SK-N-SH (cell line): ENCODE data around the gene ZFX. TPM values are rescaled to one million over a fixed set of nuclear protein-coding genes. Genes with fewer than 3 reads are reported as not detected.

Experiments used
- CTCF ChIA-PET: fragments of 300-600, 350-600 bp; formaldehyde crosslinking; extraction: SDS; loops from one replicate; lab custom pipeline; 2021; lab: Yijun Ruan, JAX
- POLR2A ChIA-PET: fragments of 350-600 bp; sonication (Branson Sonifier 250); formaldehyde crosslinking; extraction: SDS; loops from one replicate; lab custom pipeline; 2020; ENCODE audit warnings: antibody characterized with exemption, inconsistent platforms; lab: Yijun Ruan, JAX
- DNase-seq: peaks from one replicate; pipeline ENCODE4 v3.0.0; 2012
- H2AFZ ChIP-seq: fragments of 200-600 bp; sonication (generic); 2 replicates; pipeline ENCODE4 v1.8.1; 2016; ENCODE audit warnings: antibody characterized with exemption, mild to moderate bottlenecking, low read depth
- H3F3A ChIP-seq: fragments of 200-600 bp; sonication (generic); replicated peaks from 2 replicates; pipeline ENCODE3; 2016; ENCODE audit warnings: antibody characterized with exemption, mild to moderate bottlenecking; ENCODE audit not compliant: insufficient read depth
- H3K27ac ChIP-seq, 2 experiments: fragments of 200-500 bp in 1 of 2; fragments of 200-600 bp in 1 of 2; sonication (Bioruptor generic) in 1 of 2; sonication (generic), shearing (Covaris generic) in 1 of 2; 2 replicates each; pipeline versions ENCODE4 v1.5.1 to v1.6.1; 2014 to 2016; ENCODE audit warnings: low read depth in 2 of 2, inconsistent platforms in 1 of 2, low read length in 1 of 2, mild to moderate bottlenecking in 1 of 2, mixed read lengths in 1 of 2
- H3K27me3 ChIP-seq: fragments of 200-600 bp; sonication (generic), shearing (Covaris generic); 2 replicates; pipeline ENCODE4 v1.6.1; 2016; ENCODE audit warnings: mixed run types; ENCODE audit not compliant: insufficient read depth
- H3K36me3 ChIP-seq, 2 experiments: fragments of 200-500 bp in 1 of 2; fragments of 200-600 bp in 1 of 2; sonication (Bioruptor generic) in 1 of 2; sonication (generic) in 1 of 2; replicated peaks in 1 of 2; 2 replicates each; pipeline versions ENCODE3 to v1.5.1; 2014 to 2016; ENCODE audit warnings: low read length in 1 of 2, mild to moderate bottlenecking in 1 of 2; ENCODE audit not compliant: insufficient read depth in 2 of 2, control insufficient read depth in 1 of 2
- H3K4me1 ChIP-seq, 2 experiments: fragments of 200-500 bp in 1 of 2; fragments of 200-600 bp in 1 of 2; sonication (Bioruptor generic) in 1 of 2; sonication (generic), shearing (Covaris generic) in 1 of 2; 2 replicates each; pipeline versions ENCODE4 v1.5.1 to v1.6.1; 2014 to 2016; ENCODE audit warnings: low read depth in 1 of 2, low read length in 1 of 2, mixed run types in 1 of 2; ENCODE audit not compliant: insufficient read depth in 2 of 2, control insufficient read depth in 1 of 2
- H3K4me2 ChIP-seq: fragments of 200-600 bp; sonication (generic), shearing (Covaris generic); 2 replicates; pipeline ENCODE4 v1.6.1; 2017; ENCODE audit warnings: mixed run types
- H3K4me3 ChIP-seq, 2 experiments: fragments of 200-500 bp in 1 of 2; fragments of 200-600 bp in 1 of 2; sonication (Bioruptor generic) in 1 of 2; sonication (generic), shearing (Covaris generic) in 1 of 2; 2 replicates each; pipeline versions ENCODE4 v1.5.1 to v1.8.1; 2014 to 2016; ENCODE audit warnings: low read depth in 2 of 2, inconsistent platforms in 1 of 2, low read length in 1 of 2, mild to moderate bottlenecking in 1 of 2, mixed read lengths in 1 of 2, moderate library complexity in 1 of 2
- H3K79me2 ChIP-seq: fragments of 200-600 bp; sonication (generic); 2 replicates; pipeline ENCODE4 v1.8.1; 2017; ENCODE audit warnings: mild to moderate bottlenecking; ENCODE audit not compliant: insufficient read depth
- H3K9ac ChIP-seq: fragments of 200-600 bp; sonication (generic); 2 replicates; pipeline ENCODE4 v1.6.1; 2017; ENCODE audit warnings: mixed run types
- H3K9me2 ChIP-seq: fragments of 200-600 bp; sonication (generic); 2 replicates; pipeline ENCODE4 v1.6.1; 2017; ENCODE audit warnings: mixed run types
- H3K9me3 ChIP-seq: fragments of 200-600 bp; sonication (generic); 2 replicates; pipeline ENCODE4 v1.6.1; 2017; ENCODE audit warnings: mixed run types, mild to moderate bottlenecking, moderate library complexity
- H4K20me1 ChIP-seq: fragments of 200-600 bp; sonication (generic); 2 replicates; pipeline ENCODE4 v1.6.1; 2017; ENCODE audit warnings: mild to moderate bottlenecking, mixed run types; ENCODE audit not compliant: insufficient read depth
- CHD2 ChIP-seq: fragments of 150-350 bp; IDR thresholded peaks from 2 replicates; pipeline ENCODE4 v1.6.1; 2018; ENCODE audit warnings: low read length; ENCODE audit not compliant: partially characterized antibody
- ELF1 ChIP-seq: IDR thresholded peaks from 2 replicates; pipeline ENCODE4 v1.4.0; 2012
- EZH2phosphoT487 ChIP-seq: fragments of 200-600 bp; sonication (generic); IDR thresholded peaks from 2 replicates; pipeline ENCODE4 v1.6.1; 2017; ENCODE audit warnings: low read depth, mixed run types, mild to moderate bottlenecking, antibody characterized with exemption, moderate library complexity, borderline replicate concordance
- FOSL2 ChIP-seq: IDR thresholded peaks from 2 replicates; pipeline ENCODE4 v1.4.0; 2012; ENCODE audit warnings: low read depth, mild to moderate bottlenecking, moderate library complexity, borderline replicate concordance
- FOXJ3 ChIP-seq: sonication (generic); formaldehyde crosslinking; IDR thresholded peaks from 2 replicates; pipeline ENCODE4 v1.5.1; 2020; ENCODE audit warnings: mild to moderate bottlenecking, missing genetic modification reagents
- GABPA ChIP-seq: IDR thresholded peaks from 2 replicates; pipeline ENCODE4 v1.4.0; 2012; ENCODE audit warnings: low read depth, mild to moderate bottlenecking
- GATA2 ChIP-seq: sonication (generic); formaldehyde crosslinking; IDR thresholded peaks from 2 replicates; pipeline ENCODE4 v1.5.0; 2020; ENCODE audit warnings: mild to moderate bottlenecking, missing genetic modification reagents
- JUND ChIP-seq: IDR thresholded peaks from 2 replicates; pipeline ENCODE4 v1.4.0; 2012
- MAX ChIP-seq: IDR thresholded peaks from 2 replicates; pipeline ENCODE4 v1.4.0; 2012; ENCODE audit warnings: low read depth
- MEF2A ChIP-seq: IDR thresholded peaks from 2 replicates; pipeline ENCODE4 v1.4.0; 2012; ENCODE audit warnings: low read depth, borderline replicate concordance
- NFIC ChIP-seq: IDR thresholded peaks from 2 replicates; pipeline ENCODE4 v1.4.0; 2012; ENCODE audit warnings: borderline replicate concordance
- NRF1 ChIP-seq: IDR thresholded peaks from 2 replicates; pipeline ENCODE4 v1.6.1; 2012; ENCODE audit warnings: low read depth, mild to moderate bottlenecking, low read length
- RAD21 ChIP-seq: IDR thresholded peaks from 2 replicates; pipeline ENCODE4 v1.6.1; 2012; ENCODE audit warnings: mild to moderate bottlenecking, low read length
- RXRA ChIP-seq: IDR thresholded peaks from 2 replicates; pipeline ENCODE4 v1.4.0; 2012; ENCODE audit warnings: low read depth, mild to moderate bottlenecking, borderline replicate concordance
- SMC3 ChIP-seq: IDR thresholded peaks from 2 replicates; pipeline ENCODE4 v1.6.1; 2012; ENCODE audit warnings: low read depth, low read length, improper control_type of control experiment
- TAF1 ChIP-seq: IDR thresholded peaks from 2 replicates; pipeline ENCODE4 v1.6.1; 2012; ENCODE audit warnings: low read depth, mild to moderate bottlenecking, low read length, moderate library complexity, borderline replicate concordance
- TCF12 ChIP-seq: IDR thresholded peaks from 2 replicates; pipeline ENCODE4 v1.4.0; 2012
- TEAD4 ChIP-seq: IDR thresholded peaks from 2 replicates; pipeline ENCODE4 v1.4.0; 2012; ENCODE audit warnings: mild to moderate bottlenecking, borderline replicate concordance; ENCODE audit not compliant: insufficient read depth
- USF1 ChIP-seq: IDR thresholded peaks from 2 replicates; pipeline ENCODE4 v1.4.0; 2012; ENCODE audit warnings: low read depth, borderline replicate concordance
- USF2 ChIP-seq: fragments of 150-350 bp; IDR thresholded peaks from 2 replicates; pipeline ENCODE4 v1.6.1; 2017; ENCODE audit warnings: antibody characterized with exemption, low read length, low read depth, borderline replicate concordance
- YY1 ChIP-seq: IDR thresholded peaks from 2 replicates; pipeline ENCODE4 v1.4.0; 2012; ENCODE audit warnings: low read depth, mild to moderate bottlenecking
- ZBTB33 ChIP-seq: IDR thresholded peaks from 2 replicates; pipeline ENCODE4 v1.4.0; 2012; ENCODE audit warnings: low read depth, borderline replicate concordance
- WGBS: methylation state at CpG from one replicate; pipeline ENCODE4 v1.1.6; 2017; ENCODE audit warnings: low lambda C conversion rate; 5-methylcytosine and 5-hydroxymethylcytosine counted together
- polyA plus RNA-seq, 3 experiments: library from polyadenylated mRNA; depleted of rRNA; stranded (reverse); fragments of >200 nt; gene quantifications; 2 replicates each; pipeline ENCODE4 v1.2.3, GENCODE V29; 2012

ZFX gene
- polyA plus RNA-seq, 1 of the 3 experiments (the other 2 are of a cell fraction), result 9.0 TPM

GRCh38 chrX:24262309-24262708 is 112.8 kb downstream of the ZFX start:
- ChIA-PET POLR2A (no interaction called here), CTCF (no interaction called here)
- WGBS, result 32% methylated on average over 3 of the region's 3 CpGs
- no peak for TF ChIP-seq ZBTB33
- TF ChIP-seq MEF2A, result no peak
- TF ChIP-seq NFIC, result no peak
- TF ChIP-seq USF2, result no peak
- TF ChIP-seq RXRA, result no peak
- no peak for TF ChIP-seq GATA2 (CRISPR knock-in tag)
- no peak for TF ChIP-seq FOXJ3 (CRISPR knock-in tag)
- no peaks in the 10 kb centered on the region for H3K79me2 ChIP-seq
- no peaks in the 10 kb centered on the region; the same call in 1 of the 2 replicates for H3K27me3 ChIP-seq
- no peaks in the 10 kb centered on the region for H3K9me2 ChIP-seq
- H3K9me3 ChIP-seq, result no peaks in the 10 kb centered on the region
- H3K4me2 ChIP-seq, result no peak overlapping the region
- no peak overlapping the region for H3K27ac ChIP-seq
- H2AFZ ChIP-seq, result no peak overlapping the region
- H3F3A ChIP-seq, result no peaks in the 10 kb centered on the region
- no peak for DNase-seq
- H4K20me1 ChIP-seq, result no peaks in the 10 kb centered on the region
- H3K9ac ChIP-seq, result no peak overlapping the region
- H3K36me3 ChIP-seq, result no peaks in the 10 kb centered on the region
- no peaks in the 10 kb centered on the region for H3K4me1 ChIP-seq
- no peak overlapping the region for H3K4me3 ChIP-seq

GRCh38 chrX:24264383-24264782 is 114.9 kb downstream of the ZFX start:
- WGBS, result 30% methylated on average over 6 of the region's 6 CpGs
- no peaks in the 10 kb centered on the region for H4K20me1 ChIP-seq
- H3K9me3 ChIP-seq, result no peaks in the 10 kb centered on the region
- ChIA-PET CTCF (interaction anchor here (1.1 kb wide), 1 partner anchor 22 kb away, joined by 3 read pairs; no protein-coding TSS in a partner anchor), POLR2A (no interaction called here)
- no peaks in the 10 kb centered on the region for H3F3A ChIP-seq
- H3K27me3 ChIP-seq, result peaks cover 8% of the 10 kb centered on the region; the same call in 1 of the 2 replicates
- no peaks in the 10 kb centered on the region for H3K4me1 ChIP-seq
- no peak overlapping the region for H2AFZ ChIP-seq
- no peak overlapping the region for H3K9ac ChIP-seq
- DNase-seq, result no peak
- no peak overlapping the region for H3K27ac ChIP-seq
- no peaks in the 10 kb centered on the region for H3K9me2 ChIP-seq
- H3K79me2 ChIP-seq, result no peaks in the 10 kb centered on the region
- H3K36me3 ChIP-seq, result no peaks in the 10 kb centered on the region
- H3K4me3 ChIP-seq, result no peak overlapping the region
- H3K4me2 ChIP-seq, result no peak overlapping the region
- no peak for TF ChIP-seq FOSL2
- no peak for TF ChIP-seq CHD2
- TF ChIP-seq RXRA, result no peak
- no peak for TF ChIP-seq TAF1
- TF ChIP-seq MAX, result no peak
- no peak for TF ChIP-seq JUND
- TF ChIP-seq SMC3, result no peak
- TF ChIP-seq TCF12, result no peak
- no peak for TF ChIP-seq RAD21
- TF ChIP-seq ZBTB33, result no peak
- no peak for TF ChIP-seq YY1
- no peak for TF ChIP-seq TEAD4
- TF ChIP-seq FOXJ3 (CRISPR knock-in tag), result no peak
- TF ChIP-seq ELF1, result no peak
- TF ChIP-seq EZH2phosphoT487, result no peak
- TF ChIP-seq GABPA, result no peak
- no peak for TF ChIP-seq NRF1
- TF ChIP-seq USF1, result no peak
